Erythroblast (primary cell): ENCODE measurements around the gene ARHGEF4.

ENCODE experiments used
- GATA1 ChIP-seq: IDR thresholded peaks from 2 replicates; pipeline ENCODE4 v1.6.1; 2011; ENCODE audit warnings: low read depth, mild to moderate bottlenecking, control low read depth, low read length, moderate library complexity
- POLR2A ChIP-seq: IDR thresholded peaks from 2 replicates; pipeline ENCODE4 v1.6.1; 2011; ENCODE audit warnings: mild to moderate bottlenecking, low read length

DNA sequence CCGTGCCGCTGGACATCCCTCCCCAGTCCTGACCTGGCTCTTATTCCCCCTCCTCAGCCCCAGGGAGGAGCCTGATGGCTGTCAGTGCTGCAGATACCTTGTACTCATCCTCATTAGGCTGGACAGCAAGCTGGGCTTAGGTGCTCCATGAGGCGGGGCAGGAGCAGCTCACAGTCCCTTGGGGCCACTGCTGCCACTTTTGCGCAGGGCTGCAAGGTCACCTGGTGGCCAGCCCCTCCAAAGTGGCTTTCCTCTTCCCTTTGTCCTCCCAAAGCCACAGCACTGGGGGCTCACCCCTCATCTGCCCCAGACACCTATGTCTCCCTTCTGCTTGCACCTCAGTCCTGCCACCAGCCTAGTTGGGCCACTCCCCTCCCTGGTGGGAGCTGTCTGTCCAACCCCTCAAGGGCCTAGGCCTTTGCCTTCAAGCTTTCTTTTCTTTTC lies 195.7 kb downstream of the ARHGEF4 start:
- no peak for TF ChIP-seq POLR2A
- TF ChIP-seq GATA1, result no peak
